Caco-2 (cell line): ENCODE data around the gene CDH13. TPM values are rescaled to one million over a fixed set of nuclear protein-coding genes. Genes with fewer than 3 reads are reported as not detected.

Experiments used
- BruUV-seq: library from RNA; stranded (reverse); fragments of 400-500 nt; replicated peaks from 2 replicates; lab custom pipeline; 2021; lab: Mats Ljungman, UMichigan
- CTCF ChIA-PET: fragments of 300-600 bp; sonication (Branson Sonifier 250); formaldehyde crosslinking; loops from one replicate; lab custom pipeline; 2022; ENCODE audit warnings: antibody characterized with exemption; lab: Charles Lee
- POLR2A ChIA-PET: fragments of 300-600 bp; sonication (Branson Sonifier 250); formaldehyde crosslinking; loops from one replicate; lab custom pipeline; 2022; ENCODE audit warnings: antibody characterized with exemption; lab: Charles Lee
- DNase-seq, 2 experiments: peaks; one replicate each; pipeline versions ENCODE4 v3.0.0 to v3.0.0-alpha.2; 2020 to 2022
- H3K27me3 ChIP-seq: replicated peaks from 2 replicates; pipeline ENCODE4 v1.6.0; 2011; ENCODE audit warnings: low read length; ENCODE audit not compliant: control insufficient read depth, insufficient read depth
- H3K36me3 ChIP-seq: 2 replicates; pipeline ENCODE4 v1.5.1; 2011; ENCODE audit warnings: low read length; ENCODE audit not compliant: control insufficient read depth, insufficient read depth
- H3K4me1 ChIP-seq: fragments of 250-450 bp; sonication (Bioruptor Pico); 2 replicates; pipeline ENCODE4 v1.5.1; 2020; ENCODE audit warnings: mild to moderate bottlenecking
- H3K4me3 ChIP-seq: 2 replicates; pipeline ENCODE4 v1.5.1; 2011; ENCODE audit warnings: low read depth, mild to moderate bottlenecking, control low read depth, low read length
- H3K9me3 ChIP-seq: fragments of 250-450 bp; sonication (Bioruptor Pico); 2 replicates; pipeline ENCODE4 v1.5.1; 2020; ENCODE audit warnings: mild to moderate bottlenecking, moderate library complexity
- H3K27ac Mint-ChIP-seq: one replicate; pipeline ENCODE4 v1.8.0; 2022; ENCODE audit warnings: mixed read lengths; ENCODE audit not compliant: unreplicated experiment
- H3K27me3 Mint-ChIP-seq: one replicate; pipeline ENCODE4 v1.8.0; 2022; ENCODE audit warnings: mixed read lengths; ENCODE audit not compliant: insufficient read depth, unreplicated experiment
- H3K36me3 Mint-ChIP-seq: one replicate; pipeline ENCODE4 v1.8.0; 2022; ENCODE audit warnings: mild to moderate bottlenecking, mixed read lengths; ENCODE audit not compliant: insufficient read depth, unreplicated experiment
- H3K4me1 Mint-ChIP-seq: one replicate; pipeline ENCODE4 v1.8.0; 2022; ENCODE audit warnings: low read depth, mixed read lengths; ENCODE audit not compliant: unreplicated experiment
- H3K4me3 Mint-ChIP-seq: one replicate; pipeline ENCODE4 v1.8.0; 2022; ENCODE audit warnings: mild to moderate bottlenecking, moderate library complexity, mixed read lengths; ENCODE audit not compliant: unreplicated experiment
- H3K9me3 Mint-ChIP-seq: one replicate; pipeline ENCODE4 v1.8.0; 2022; ENCODE audit warnings: mixed read lengths; ENCODE audit not compliant: unreplicated experiment
- CTCF ChIP-seq, 2 experiments: fragments of 200-600 bp in 1 of 2; IDR thresholded peaks; 1 replicate in 1 of 2; 2 replicates in 1 of 2; pipeline versions ENCODE4 v1.5.1 to v1.8.0; 2011 to 2022; ENCODE audit warnings: antibody characterized with exemption in 1 of 2, control low read depth in 1 of 2, inconsistent platforms in 1 of 2, low read depth in 1 of 2, low read length in 1 of 2, mild to moderate bottlenecking in 1 of 2, moderate library complexity in 1 of 2; ENCODE audit not compliant: insufficient read depth in 1 of 2, severe bottlenecking in 1 of 2, unreplicated experiment in 1 of 2
- intact Hi-C: fragments of 100-400 bp; cut with micrococcal nuclease; formaldehyde crosslinking; loops from one replicate; pipeline ENCODE4 v1.10.0; 2022; ENCODE audit not compliant: unreplicated experiment
- total RNA-seq: library from RNA; stranded (reverse); gene quantifications from 2 replicates; pipeline ENCODE4 v1.2.3, GENCODE V29; 2022

CDH13 gene
- total RNA-seq, 1 experiment from 2014 or later: 2.2 TPM

- H3K4me1 Mint-ChIP-seq: no peaks in the 10 kb centered on the region
- Histone ChIP-seq H3K4me1 (no peaks in the 10 kb centered on the region), H3K27me3 (no peaks in the 10 kb centered on the region), H3K4me3 (no peak overlapping the region), H3K9me3 (no peaks in the 10 kb centered on the region), H3K36me3 (no peaks in the 10 kb centered on the region)
- no peak for DNase-seq
- TF ChIP-seq CTCF (IDR thresholded peaks at IDR 0.05; ENCODE audit: insufficient read depth in 1 of 2, low read depth in 1 of 2, low read length in 1 of 2, severe bottlenecking in 1 of 2, unreplicated experiment in 1 of 2): no peak
- peaks cover 20% of the 10 kb centered on the region for H3K27me3 Mint-ChIP-seq
- intact Hi-C loops: no loop called here
- no peaks in the 10 kb centered on the region for H3K36me3 Mint-ChIP-seq
- CTCF ChIA-PET: no interaction called here
- BruUV-seq: no TSS peak
- no peaks in the 10 kb centered on the region for H3K9me3 Mint-ChIP-seq
- POLR2A ChIA-PET: no interaction called here
- H3K4me3 Mint-ChIP-seq: no peak overlapping the region
- H3K27ac Mint-ChIP-seq: no peak overlapping the region
These were observed 828.9 kb downstream of the CDH13 start for GRCh38 chr16:83455716-83456115.

GRCh38 chr16:83456934-83457333 lies 830.2 kb downstream of the CDH13 start:
- Mint-ChIP-seq H3K36me3 (no peaks in the 10 kb centered on the region), H3K9me3 (no peaks in the 10 kb centered on the region), H3K4me1 (no peaks in the 10 kb centered on the region), H3K4me3 (no peak overlapping the region), H3K27ac (no peak overlapping the region), H3K27me3 (peaks cover 18% of the 10 kb centered on the region)
- Histone ChIP-seq H3K4me3 (no peak overlapping the region), H3K4me1 (no peaks in the 10 kb centered on the region), H3K27me3 (no peaks in the 10 kb centered on the region), H3K36me3 (no peaks in the 10 kb centered on the region), H3K9me3 (no peaks in the 10 kb centered on the region)
- intact Hi-C loops: no loop called here
- no peak for DNase-seq
- TF ChIP-seq CTCF (IDR thresholded peaks at IDR 0.05; ENCODE audit: insufficient read depth in 1 of 2, low read depth in 1 of 2, low read length in 1 of 2, severe bottlenecking in 1 of 2, unreplicated experiment in 1 of 2): no peak
- BruUV-seq: no TSS peak
- POLR2A ChIA-PET: no interaction called here
- CTCF ChIA-PET: no interaction called here

- no peak overlapping the region for H3K4me3 Mint-ChIP-seq
- Histone ChIP-seq H3K36me3 (no peaks in the 10 kb centered on the region), H3K9me3 (no peaks in the 10 kb centered on the region), H3K4me1 (no peaks in the 10 kb centered on the region), H3K27me3 (no peaks in the 10 kb centered on the region), H3K4me3 (no peak overlapping the region)
- no peak overlapping the region for H3K27ac Mint-ChIP-seq
- no peaks in the 10 kb centered on the region for H3K4me1 Mint-ChIP-seq
- no TSS peak for BruUV-seq
- no peak for DNase-seq
- POLR2A ChIA-PET: no interaction called here
- TF ChIP-seq CTCF (IDR thresholded peaks at IDR 0.05; ENCODE audit: insufficient read depth in 1 of 2, low read depth in 1 of 2, low read length in 1 of 2, severe bottlenecking in 1 of 2, unreplicated experiment in 1 of 2): no peak
- H3K36me3 Mint-ChIP-seq: no peaks in the 10 kb centered on the region
- intact Hi-C loops: no loop called here
- CTCF ChIA-PET: no interaction called here
- no peaks in the 10 kb centered on the region for H3K9me3 Mint-ChIP-seq
- peaks cover 20% of the 10 kb centered on the region for H3K27me3 Mint-ChIP-seq
These were observed 831.8 kb downstream of the CDH13 start for GRCh38 chr16:83458612-83459011.
